ENCODE results near the gene GGACT.

The GGACT gene

GRCh38 chr13:100508996-100509395 lies 79.6 kb downstream of the GGACT start:
- no peak for DNase-seq (ENCODE audit: insufficient read length, low spot score)
- no peak for TF ChIP-seq CTCF (IDR thresholded peaks at IDR 0.05; ENCODE audit: insufficient read depth, missing control alignments)
- no peak for FAIRE-seq

DNA sequence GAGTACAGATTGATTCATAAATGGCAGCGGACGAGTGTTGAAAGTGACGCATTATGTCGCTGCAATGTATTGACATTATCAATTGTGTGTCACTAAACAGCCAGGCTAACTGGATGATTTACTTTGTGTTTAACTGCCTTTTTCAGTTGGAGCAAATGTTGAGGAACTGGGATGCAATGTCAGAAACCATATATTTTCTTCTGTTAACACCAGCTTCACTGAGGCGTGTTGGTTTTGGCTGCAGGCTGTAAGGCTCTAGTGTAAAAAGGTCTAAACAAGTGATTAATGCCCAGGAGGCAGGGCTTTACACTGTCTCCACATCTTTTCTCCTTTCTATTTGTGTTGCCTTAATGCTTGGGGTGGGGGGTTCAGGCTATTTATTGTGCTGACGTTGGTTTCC lies 80.1 kb downstream of the GGACT start:
- FAIRE-seq (no peak), DNase-seq (ENCODE audit: insufficient read length, low spot score) (no peak)
- no peak for TF ChIP-seq CTCF (IDR thresholded peaks at IDR 0.05; ENCODE audit: insufficient read depth, missing control alignments)

GRCh38 chr13:100506600-100507422 lies 81.8 kb downstream of the GGACT start:
- FAIRE-seq (no peak), DNase-seq (ENCODE audit: insufficient read length, low spot score) (no peak)
- TF ChIP-seq CTCF (IDR thresholded peaks at IDR 0.05; ENCODE audit: insufficient read depth, missing control alignments): no peak

GRCh38 chr13:100506154-100506553 lies 82.4 kb downstream of the GGACT start:
- DNase-seq (ENCODE audit: insufficient read length, low spot score): no peak
- no peak for TF ChIP-seq CTCF (IDR thresholded peaks at IDR 0.05; ENCODE audit: insufficient read depth, missing control alignments)
- no peak for FAIRE-seq

DNA sequence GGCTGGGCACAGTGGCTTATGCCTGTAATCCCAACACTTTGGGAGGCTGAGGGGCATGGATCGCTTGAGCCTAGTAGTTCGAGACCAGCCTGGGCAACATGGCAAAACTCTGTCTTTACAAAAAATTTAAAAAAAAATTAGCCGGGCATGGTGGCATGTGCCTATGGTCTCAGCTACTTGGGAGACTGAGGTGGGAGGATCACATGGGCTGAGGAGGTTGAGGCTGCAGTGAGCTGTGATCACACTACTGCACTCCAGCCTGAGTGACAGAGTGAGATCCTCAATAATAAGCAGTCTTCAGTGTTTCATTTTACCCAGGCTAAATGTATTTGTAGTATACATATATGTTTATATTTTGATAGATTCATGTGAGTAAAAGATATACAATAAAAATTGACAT lies 85.0 kb downstream of the GGACT start:
- FAIRE-seq (no peak), DNase-seq (ENCODE audit: insufficient read length, low spot score) (no peak)
- no peak for TF ChIP-seq CTCF (IDR thresholded peaks at IDR 0.05; ENCODE audit: insufficient read depth, missing control alignments)

GRCh38 chr13:100502446-100502845 lies 86.1 kb downstream of the GGACT start:
- DNase-seq (ENCODE audit: insufficient read length, low spot score): no peak
- no peak for TF ChIP-seq CTCF (IDR thresholded peaks at IDR 0.05; ENCODE audit: insufficient read depth, missing control alignments)
- FAIRE-seq: no peak

DNA sequence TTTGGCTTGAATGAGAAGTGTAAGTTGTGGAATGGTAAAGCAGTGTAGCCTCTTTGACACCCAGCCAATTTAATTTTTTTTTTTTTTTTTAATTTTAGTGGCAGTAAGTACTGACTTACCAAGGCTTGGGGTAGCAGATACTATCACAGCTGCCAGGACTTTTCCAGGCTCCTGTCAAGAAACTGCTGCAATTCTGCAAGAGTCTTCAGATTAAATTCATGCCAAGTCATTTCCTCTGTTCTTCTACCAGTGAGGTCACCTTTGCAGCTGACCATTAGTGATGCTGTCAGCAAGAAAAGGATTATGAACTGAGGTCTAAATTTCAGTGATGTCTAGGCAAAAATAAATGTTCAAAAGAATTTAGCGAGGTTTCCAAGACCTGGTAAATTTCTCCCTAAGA lies 91.2 kb downstream of the GGACT start:
- no peak for TF ChIP-seq CTCF (IDR thresholded peaks at IDR 0.05; ENCODE audit: insufficient read depth, missing control alignments)
- no peak for FAIRE-seq
- no peak for DNase-seq (ENCODE audit: insufficient read length, low spot score)

Measured in D721Med (cell line).